GM12878 (cell line): ENCODE measurements around the gene AQP9. TPM values are rescaled to one million over a fixed set of nuclear protein-coding genes. Genes with fewer than 3 reads are reported as not detected.

Source experiments
- ATAC-seq: fragments of 200-7000 bp; cut with Tn5 transposase; 3 replicates; pipeline ENCODE4 v1.9.1; 2020; ENCODE audit warnings: mild to moderate bottlenecking, moderate library complexity
- BruUV-seq: library from RNA; stranded (reverse); fragments of 400-500 nt; replicated peaks from 2 replicates; lab custom pipeline; 2021; lab: Mats Ljungman, UMichigan
- CTCF ChIA-PET: fragments of 300-600 bp; sonication (Branson Sonifier 250); formaldehyde crosslinking; extraction: SDS; loops from one replicate; lab custom pipeline; 2021; ENCODE audit warnings: inconsistent platforms; lab: Yijun Ruan, JAX
- POLR2A ChIA-PET: fragments of 350-600 bp; formaldehyde crosslinking; extraction: SDS; loops from one replicate; lab custom pipeline; 2021; ENCODE audit warnings: inconsistent platforms; lab: Charles Lee
- RAD21 ChIA-PET: fragments of 300-600 bp; sonication (Branson Sonifier 250); formaldehyde crosslinking; loops from one replicate; lab custom pipeline; 2023; ENCODE audit warnings: antibody characterized with exemption; ENCODE audit not compliant: unreplicated experiment; lab: Charles Lee
- SMC1A ChIA-PET: fragments of 300-600 bp; sonication (Branson Sonifier 250); formaldehyde crosslinking; loops from one replicate; lab custom pipeline; 2023; ENCODE audit not compliant: unreplicated experiment, uncharacterized antibody; lab: Charles Lee
- DNase-seq: peaks from one replicate; pipeline ENCODE4 v3.0.0-alpha.2; 2011; ENCODE audit warnings: low read depth, low spot score
- FAIRE-seq: peaks from 3 replicates; lab custom pipeline; 2011; peaks lifted over from hg19 to GRCh38; lab: Jason Lieb, UNC
- H2AFZ ChIP-seq: 2 replicates; pipeline ENCODE4 v1.6.0; 2011; ENCODE audit warnings: low read depth, low read length, control low read depth; ENCODE audit not compliant: control insufficient read depth
- H3K27ac ChIP-seq: 2 replicates; pipeline ENCODE4 v1.5.1; 2011; ENCODE audit warnings: control low read depth; ENCODE audit not compliant: control insufficient read depth, insufficient read depth
- H3K27me3 ChIP-seq, 2 experiments: replicated peaks in 1 of 2; 2 replicates each; pipeline versions ENCODE4 v1.6.0 to v1.6.1; 2011; ENCODE audit warnings: low read length in 1 of 2; ENCODE audit not compliant: control insufficient read depth in 2 of 2, insufficient read depth in 2 of 2
- H3K36me3 ChIP-seq, 2 experiments: 2 replicates each; pipeline ENCODE4 v1.5.1; 2011; ENCODE audit warnings: low read length in 1 of 2; ENCODE audit not compliant: control insufficient read depth in 2 of 2, insufficient read depth in 2 of 2
- H3K4me1 ChIP-seq: 2 replicates; pipeline ENCODE4 v1.6.1; 2011; ENCODE audit warnings: mild to moderate bottlenecking, low read length, moderate library complexity, mixed read lengths; ENCODE audit not compliant: control insufficient read depth, insufficient read depth
- H3K4me2 ChIP-seq: 2 replicates; pipeline ENCODE4 v1.6.0; 2011; ENCODE audit warnings: control low read depth; ENCODE audit not compliant: control insufficient read depth, insufficient read depth
- H3K4me3 ChIP-seq: fragments of 200-600 bp; sonication (generic); 2 replicates; pipeline ENCODE4 v1.5.1; 2016
- H3K79me2 ChIP-seq: 2 replicates; pipeline ENCODE4 v1.6.0; 2011; ENCODE audit warnings: low read length; ENCODE audit not compliant: control insufficient read depth, insufficient read depth
- H3K9ac ChIP-seq: 2 replicates; pipeline ENCODE4 v1.8.0; 2011; ENCODE audit warnings: low read length, control low read depth, mixed read lengths; ENCODE audit not compliant: control insufficient read depth, insufficient read depth
- H3K9me3 ChIP-seq: replicated peaks from 3 replicates; pipeline ENCODE4 v1.5.1; 2011; ENCODE audit warnings: mild to moderate bottlenecking, low read length; ENCODE audit not compliant: control insufficient read depth, insufficient read depth
- H4K20me1 ChIP-seq: 2 replicates; pipeline ENCODE4 v1.6.0; 2011; ENCODE audit not compliant: control insufficient read depth, insufficient read depth
- BHLHE40 ChIP-seq, 2 experiments: fragments of 450-650 bp in 1 of 2; IDR thresholded peaks; 2 replicates each; pipeline ENCODE4 v1.6.1; 2011 to 2017; ENCODE audit warnings: low read depth in 2 of 2, borderline replicate concordance in 1 of 2, improper control_type of control experiment in 1 of 2, low read length in 1 of 2, mild to moderate bottlenecking in 1 of 2
- CBX3 ChIP-seq: fragments of 200-600 bp; sonication (generic); IDR thresholded peaks from 2 replicates; pipeline ENCODE4 v1.6.1; 2016; ENCODE audit warnings: low read depth, borderline replicate concordance
- PAX8 ChIP-seq: fragments of 450-650 bp; IDR thresholded peaks from 2 replicates; pipeline ENCODE4 v1.6.1; 2017; ENCODE audit warnings: mild to moderate bottlenecking, moderate library complexity
- SRF ChIP-seq, 2 experiments: IDR thresholded peaks; 2 replicates each; pipeline ENCODE4 v1.6.1; 2011; ENCODE audit warnings: low read depth in 2 of 2, low read length in 2 of 2, mild to moderate bottlenecking in 1 of 2, moderate library complexity in 1 of 2
- ZNF24 ChIP-seq: fragments of 450-650 bp; IDR thresholded peaks from 2 replicates; pipeline ENCODE4 v1.6.1; 2017; ENCODE audit warnings: antibody characterized with exemption, mild to moderate bottlenecking
- WGBS: methylation state at CpG from one replicate; pipeline ENCODE4 v1.1.6; 2016; ENCODE audit warnings: low lambda C conversion rate; ENCODE audit not compliant: insufficient replicate concordance, insufficient coverage; ENCODE audit errors: missing lambda C conversion rate; 5-methylcytosine and 5-hydroxymethylcytosine counted together
- in situ Hi-C: fragments of 300-500 bp; cut with MboI; formaldehyde crosslinking; loops from 9 replicates; pipeline ENCODE4 v1.14.3; 2018; ENCODE audit warnings: mixed read lengths
- intact Hi-C: fragments of 100-400 bp; cut with micrococcal nuclease; formaldehyde crosslinking; loops from one replicate; pipeline ENCODE4 v1.14.2; 2022; ENCODE audit not compliant: unreplicated experiment
- polyA plus RNA-seq, 11 experiments: library from polyadenylated mRNA; depleted of rRNA in 4 of 11; unstranded in 6 of 11; stranded (reverse) in 5 of 11; fragments of >200 nt; fragmentation: Nextera tagmentation in 4 of 11; fragmentation: Illumina TruSeq in 1 of 11; extraction: Ambion mirVana in 4 of 11; extraction: Trizol in 1 of 11; gene quantifications; 1 replicate in 1 of 11; 2 replicates in 10 of 11; pipeline versions ENCODE4 v1.2.1 to v1.2.3, GENCODE V29; 2011 to 2016; ENCODE audit warnings: inconsistent platforms in 2 of 11, missing spikeins in 2 of 11, low read depth in 1 of 11
- total RNA-seq, 4 experiments: library from RNA; depleted of rRNA in 3 of 4; stranded (reverse); fragments of >200 nt in 3 of 4; fragmentation: Illumina TruSeq in 1 of 4; extraction: Trizol in 1 of 4; gene quantifications; 2 replicates each; pipeline versions ENCODE4 v1.2.1 to v1.2.3, GENCODE V29; 2013 to 2021
- TF ChIP-seq, protein P1 (sequence below): fragments of 450-650 bp; IDR thresholded peaks from 2 replicates; pipeline ENCODE4 v1.6.1; 2017; ENCODE audit warnings: mild to moderate bottlenecking, low read depth, inconsistent platforms; ENCODE audit not compliant: poor library complexity, severe bottlenecking
- TF ChIP-seq, protein P2 (sequence below): IDR thresholded peaks from 2 replicates; pipeline ENCODE4 v1.6.1; 2011; ENCODE audit warnings: borderline replicate concordance, low read depth, mild to moderate bottlenecking, moderate library complexity, mixed read lengths, low read length; ENCODE audit not compliant: insufficient read depth; ENCODE audit errors: extremely low read length

AQP9 gene
- total and polyA plus RNA-seq, 10 of the 15 experiments (the other 5 are each of a cell fraction or from before 2014, with no cell fraction given) = 0.05 to 3.0 (median 0.22) TPM

- H4K20me1 ChIP-seq = no peaks in the 10 kb centered on the region
- in situ Hi-C loops = no loop called here
- no peaks in the 10 kb centered on the region for H3K9me3 ChIP-seq
- no peaks in the 10 kb centered on the region for H3K4me1 ChIP-seq
- WGBS = 17% methylated on average over 3 of the region's 3 CpGs
- H3K27me3 ChIP-seq = no peaks in the 10 kb centered on the region; a peak in 1 of 4 replicates
- BruUV-seq = no TSS peak
- H3K4me3 ChIP-seq = no peak overlapping the region
- RAD21 ChIA-PET = no interaction called here
- no peaks in the 10 kb centered on the region for H3K36me3 ChIP-seq
- no peak overlapping the region for H3K9ac ChIP-seq
- POLR2A ChIA-PET = no interaction called here
- CTCF ChIA-PET = interaction anchor here (1.2 kb wide), 1 partner anchor 10 kb away, joined by 5 read pairs; no protein-coding TSS in a partner anchor
- H3K27ac ChIP-seq = no peak overlapping the region
- TF ChIP-seq, protein P1, sequence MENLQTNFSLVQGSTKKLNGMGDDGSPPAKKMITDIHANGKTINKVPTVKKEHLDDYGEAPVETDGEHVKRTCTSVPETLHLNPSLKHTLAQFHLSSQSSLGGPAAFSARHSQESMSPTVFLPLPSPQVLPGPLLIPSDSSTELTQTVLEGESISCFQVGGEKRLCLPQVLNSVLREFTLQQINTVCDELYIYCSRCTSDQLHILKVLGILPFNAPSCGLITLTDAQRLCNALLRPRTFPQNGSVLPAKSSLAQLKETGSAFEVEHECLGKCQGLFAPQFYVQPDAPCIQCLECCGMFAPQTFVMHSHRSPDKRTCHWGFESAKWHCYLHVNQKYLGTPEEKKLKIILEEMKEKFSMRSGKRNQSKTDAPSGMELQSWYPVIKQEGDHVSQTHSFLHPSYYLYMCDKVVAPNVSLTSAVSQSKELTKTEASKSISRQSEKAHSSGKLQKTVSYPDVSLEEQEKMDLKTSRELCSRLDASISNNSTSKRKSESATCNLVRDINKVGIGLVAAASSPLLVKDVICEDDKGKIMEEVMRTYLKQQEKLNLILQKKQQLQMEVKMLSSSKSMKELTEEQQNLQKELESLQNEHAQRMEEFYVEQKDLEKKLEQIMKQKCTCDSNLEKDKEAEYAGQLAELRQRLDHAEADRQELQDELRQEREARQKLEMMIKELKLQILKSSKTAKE = no peak
- DNase-seq = no peak
- peak; percentile 27; the same call in 2 of the 3 replicates for ATAC-seq
- intact Hi-C loops = no loop called here
- FAIRE-seq = no peak
- H2AFZ ChIP-seq = no peak overlapping the region
- H3K4me2 ChIP-seq = no peak overlapping the region
- SMC1A ChIA-PET = interaction anchor here (1.0 to 1.4 kb wide), 3 partner anchors 9 to 37 kb away, joined by 3 to 4 read pairs (median 4); no protein-coding TSS in a partner anchor
- no peaks in the 10 kb centered on the region for H3K79me2 ChIP-seq
These were observed 94.3 kb downstream of the AQP9 start for GRCh38 chr15:58232281-58233065.

GRCh38 chr15:58233341-58233740 lies 95.2 kb downstream of the AQP9 start:
- no peak for TF ChIP-seq BHLHE40 (IDR thresholded peaks at IDR 0.05; ENCODE audit: borderline replicate concordance in 1 of 2, low read depth in 2 of 2, low read length in 1 of 2)
- no peak for TF ChIP-seq CBX3
- TF ChIP-seq SRF (IDR thresholded peaks at IDR 0.05; ENCODE audit: low read depth in 2 of 2, low read length in 2 of 2) = no peak
- TF ChIP-seq, protein P2, sequence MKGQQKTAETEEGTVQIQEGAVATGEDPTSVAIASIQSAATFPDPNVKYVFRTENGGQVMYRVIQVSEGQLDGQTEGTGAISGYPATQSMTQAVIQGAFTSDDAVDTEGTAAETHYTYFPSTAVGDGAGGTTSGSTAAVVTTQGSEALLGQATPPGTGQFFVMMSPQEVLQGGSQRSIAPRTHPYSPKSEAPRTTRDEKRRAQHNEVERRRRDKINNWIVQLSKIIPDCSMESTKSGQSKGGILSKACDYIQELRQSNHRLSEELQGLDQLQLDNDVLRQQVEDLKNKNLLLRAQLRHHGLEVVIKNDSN = no peak
- no peak for TF ChIP-seq ZNF24
- no peak for TF ChIP-seq PAX8
- H3K4me3 ChIP-seq = no peak overlapping the region
- no TSS peak for BruUV-seq
- FAIRE-seq (no peak), ATAC-seq (no peak), DNase-seq (no peak)
- no peaks in the 10 kb centered on the region for H3K9me3 ChIP-seq
- H3K9ac ChIP-seq = no peak overlapping the region
- 92% methylated on average over 1 of the region's 1 CpG for WGBS
- H4K20me1 ChIP-seq = no peaks in the 10 kb centered on the region
- H3K4me1 ChIP-seq = no peaks in the 10 kb centered on the region
- no peaks in the 10 kb centered on the region for H3K79me2 ChIP-seq
- H2AFZ ChIP-seq = no peak overlapping the region
- H3K27me3 ChIP-seq = no peaks in the 10 kb centered on the region; a peak in 1 of 4 replicates
- in situ Hi-C loops (no loop called here), intact Hi-C loops (no loop called here)
- ChIA-PET POLR2A (interaction anchor here (0.6 kb wide), 1 partner anchor 282 kb away, joined by 3 read pairs; no protein-coding TSS in a partner anchor), SMC1A (interaction anchor here (1.0 to 1.1 kb wide), 2 partner anchors 9 to 99 kb away, joined by 4 read pairs; no protein-coding TSS in a partner anchor), RAD21 (interaction anchor here (1.1 kb wide), 1 partner anchor 537 kb away, joined by 3 read pairs; the partner anchor contains the start of gene MINDY2), CTCF (interaction anchor here (1.2 kb wide), 2 partner anchors 11 to 527 kb away, joined by 3 to 5 read pairs; no protein-coding TSS in a partner anchor)
- no peaks in the 10 kb centered on the region for H3K36me3 ChIP-seq
- H3K27ac ChIP-seq = no peak overlapping the region
- H3K4me2 ChIP-seq = no peak overlapping the region
